GM18951 (cell line): ENCODE results near the gene RPL37A.

ENCODE experiments used
- POLR2A ChIP-seq: IDR thresholded peaks from 4 replicates; pipeline ENCODE4 v1.6.1; 2011; ENCODE audit warnings: mild to moderate bottlenecking; ENCODE audit not compliant: insufficient read length, insufficient read depth; ENCODE audit errors: extremely low read depth
- in situ Hi-C: fragments of 300-500 bp; cut with MboI; formaldehyde crosslinking; loops from one replicate; pipeline ENCODE4 v1.12.0; 2022; ENCODE audit warnings: low sequenced_read_pairs, mixed read lengths, inconsistent platforms; ENCODE audit not compliant: unreplicated experiment

The RPL37A gene

GRCh38 chr2:216533609-216534008 is 35.0 kb downstream of the RPL37A start:
- in situ Hi-C loops, result no loop called here
- TF ChIP-seq POLR2A, result no peak

GRCh38 chr2:216534809-216535208 is 36.2 kb downstream of the RPL37A start:
- in situ Hi-C loops, result no loop called here
- no peak for TF ChIP-seq POLR2A

- no peak for TF ChIP-seq POLR2A
- in situ Hi-C loops, result no loop called here
Observed at GRCh38 chr2:216535454-216535995, 36.9 kb downstream of the RPL37A start.

DNA sequence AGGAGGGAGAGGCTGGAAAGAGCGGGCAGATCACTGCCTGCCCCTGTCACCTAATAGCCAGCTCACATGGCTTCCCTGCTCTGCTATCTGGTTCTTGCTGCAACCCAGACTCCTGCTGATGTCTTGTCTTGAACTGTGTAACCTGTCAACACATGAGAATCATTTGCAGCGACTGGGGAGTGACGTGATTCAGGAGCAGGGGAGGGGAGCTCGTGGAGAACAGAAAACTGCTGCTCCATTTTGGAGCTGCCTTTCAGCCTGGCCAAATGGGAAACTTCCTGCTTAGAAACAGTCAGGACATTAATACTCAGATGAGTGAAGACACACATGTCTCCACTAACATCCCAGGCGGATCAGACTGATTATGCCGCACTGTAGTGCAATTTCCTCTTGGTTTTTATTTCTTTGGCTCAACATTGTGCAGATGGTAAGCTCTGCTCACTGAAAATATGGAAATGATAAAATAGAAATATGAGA is 38.1 kb downstream of the RPL37A start:
- TF ChIP-seq POLR2A, result no peak
- in situ Hi-C loops, result no loop called here

GRCh38 chr2:216537366-216537765 is 38.7 kb downstream of the RPL37A start:
- in situ Hi-C loops, result no loop called here
- no peak for TF ChIP-seq POLR2A

GRCh38 chr2:216538538-216538937 is 39.9 kb downstream of the RPL37A start:
- in situ Hi-C loops, result no loop called here
- TF ChIP-seq POLR2A, result no peak

- in situ Hi-C loops, result no loop called here
- TF ChIP-seq POLR2A, result no peak
Observed at GRCh38 chr2:216539120-216539519, 40.5 kb downstream of the RPL37A start.

DNA sequence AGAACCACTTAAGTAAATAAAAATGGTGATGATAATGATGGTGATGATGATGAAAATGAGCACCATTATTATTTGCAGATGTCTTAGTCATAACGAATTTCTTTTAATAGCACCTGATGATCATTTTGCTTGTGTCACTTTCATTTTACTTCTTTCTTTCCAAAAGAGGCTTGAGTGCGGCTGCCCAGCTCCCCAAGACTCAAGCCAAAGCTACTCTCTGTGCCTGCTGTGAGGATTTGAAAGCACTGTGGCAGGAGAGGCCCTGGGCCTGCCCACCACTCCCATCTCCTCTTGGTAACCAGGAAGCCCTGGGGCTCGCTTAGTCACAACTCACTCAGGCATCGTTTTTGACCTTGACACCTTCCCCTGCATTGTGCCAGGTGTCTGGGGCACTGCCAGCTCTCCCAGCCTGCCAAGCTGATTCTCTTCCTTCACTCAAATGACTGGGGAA is 41.2 kb downstream of the RPL37A start:
- in situ Hi-C loops, result no loop called here
- TF ChIP-seq POLR2A, result no peak

- TF ChIP-seq POLR2A, result no peak
- in situ Hi-C loops, result no loop called here
Observed at GRCh38 chr2:216540920-216541319, 42.3 kb downstream of the RPL37A start.

DNA sequence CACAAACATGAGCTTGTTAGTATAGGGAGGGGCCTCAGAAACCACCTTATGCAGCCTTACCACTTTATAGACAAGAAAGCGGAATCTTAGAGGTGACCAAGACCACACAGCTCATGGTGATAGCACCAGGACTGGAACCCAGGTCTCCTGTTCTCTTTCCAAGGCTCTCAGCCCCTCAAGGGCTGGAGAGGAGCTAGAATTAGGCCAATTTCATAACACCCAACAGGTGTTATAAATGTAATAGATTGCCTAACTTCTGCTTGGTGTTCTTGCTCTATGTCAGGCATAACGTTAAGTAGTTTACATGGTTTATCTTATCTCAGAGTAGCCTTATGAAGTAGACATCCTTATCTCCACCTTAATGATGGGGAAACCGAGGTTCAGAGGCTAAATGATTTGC is 42.9 kb downstream of the RPL37A start:
- TF ChIP-seq POLR2A, result no peak
- in situ Hi-C loops, result no loop called here

DNA sequence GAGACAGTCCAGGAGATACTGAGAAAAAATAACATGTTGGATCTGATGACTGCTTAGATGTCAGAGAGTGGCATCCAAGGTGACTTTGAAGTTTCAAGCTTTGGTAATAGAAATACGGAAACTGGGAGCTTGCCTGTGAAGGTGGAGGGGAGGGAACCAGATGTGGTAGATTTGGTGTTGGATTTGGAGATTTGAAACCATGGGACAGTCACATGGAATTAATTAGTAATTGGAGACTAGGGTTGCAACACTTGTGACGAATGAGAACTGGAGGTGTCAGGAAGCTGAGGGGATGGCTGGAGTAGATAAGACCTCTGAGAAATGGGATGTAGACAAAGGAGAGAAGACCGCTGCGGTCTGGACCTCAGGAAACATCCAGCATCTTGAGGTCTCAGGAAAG is 46.7 kb downstream of the RPL37A start:
- in situ Hi-C loops, result no loop called here
- no peak for TF ChIP-seq POLR2A

- in situ Hi-C loops, result no loop called here
- no peak for TF ChIP-seq POLR2A
Observed at GRCh38 chr2:216546241-216546640, 47.6 kb downstream of the RPL37A start.

DNA sequence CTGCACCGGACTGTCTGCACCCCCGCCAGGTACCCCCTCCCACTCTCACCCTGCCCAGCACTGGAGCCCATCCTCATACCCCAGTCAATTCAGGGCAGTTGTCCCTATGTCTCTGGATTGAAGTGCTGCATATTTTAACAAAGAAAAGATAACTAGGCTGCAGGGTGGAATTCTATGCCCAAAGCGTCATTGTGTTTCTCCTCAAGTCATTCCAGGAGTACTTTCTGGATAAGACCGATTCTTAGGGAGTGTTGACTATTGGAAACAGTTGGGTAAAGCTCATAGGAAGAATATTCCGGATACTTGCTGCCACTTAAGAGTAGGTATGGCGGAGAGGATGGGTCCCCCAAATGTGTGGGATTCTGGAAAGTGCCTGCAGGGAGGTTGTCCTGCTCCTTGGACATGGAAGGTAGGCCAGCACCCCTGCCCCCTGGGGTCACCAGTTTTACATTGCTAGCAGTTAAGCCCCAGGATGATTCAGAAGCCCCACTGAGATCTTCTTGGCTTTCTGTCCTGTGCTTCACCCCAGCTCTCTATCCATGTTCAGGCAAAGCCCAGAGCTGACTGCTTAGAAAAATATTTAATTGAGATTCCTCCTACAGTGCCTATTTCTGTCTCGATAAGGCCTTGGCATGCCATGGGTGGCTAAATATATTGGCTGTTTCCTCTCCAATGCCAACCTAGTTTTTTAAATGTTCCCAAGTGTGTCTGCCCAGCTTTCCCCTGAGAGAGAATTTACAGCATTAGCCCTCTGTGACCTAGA is 48.2 kb downstream of the RPL37A start:
- TF ChIP-seq POLR2A, result no peak
- in situ Hi-C loops, result no loop called here

GRCh38 chr2:216548901-216549331 is 50.3 kb downstream of the RPL37A start:
- TF ChIP-seq POLR2A, result no peak
- in situ Hi-C loops, result no loop called here
